ENCODE data around the gene NCOA4.
"Not testable (repeated sequence)": the region's sequence is repeated elsewhere in the genome, so short reads cannot be mapped to it uniquely, and the experiment has no call there.

The NCOA4 gene

GRCh38 chr10:46062723-46063428 is 32.5 kb upstream of the NCOA4 start:
- TF ChIP-seq CTCF (IDR thresholded peaks at IDR 0.05; ENCODE audit: control insufficient read depth, insufficient read depth, low read depth, low read length, missing control alignments) = no peak
- DNase-seq (ENCODE audit: low read depth) = no peak
- H3K4me3 ChIP-seq (ENCODE audit: control insufficient read depth, low read depth, low read length) = no peak overlapping the region

- no peak for TF ChIP-seq CTCF (IDR thresholded peaks at IDR 0.05; ENCODE audit: control insufficient read depth, insufficient read depth, low read depth, low read length, missing control alignments)
- DNase-seq (ENCODE audit: low read depth) = no peak
- no peak overlapping the region for H3K4me3 ChIP-seq (ENCODE audit: control insufficient read depth, low read depth, low read length)
These were observed 30.3 kb upstream of the NCOA4 start for GRCh38 chr10:46060706-46061105.

DNA sequence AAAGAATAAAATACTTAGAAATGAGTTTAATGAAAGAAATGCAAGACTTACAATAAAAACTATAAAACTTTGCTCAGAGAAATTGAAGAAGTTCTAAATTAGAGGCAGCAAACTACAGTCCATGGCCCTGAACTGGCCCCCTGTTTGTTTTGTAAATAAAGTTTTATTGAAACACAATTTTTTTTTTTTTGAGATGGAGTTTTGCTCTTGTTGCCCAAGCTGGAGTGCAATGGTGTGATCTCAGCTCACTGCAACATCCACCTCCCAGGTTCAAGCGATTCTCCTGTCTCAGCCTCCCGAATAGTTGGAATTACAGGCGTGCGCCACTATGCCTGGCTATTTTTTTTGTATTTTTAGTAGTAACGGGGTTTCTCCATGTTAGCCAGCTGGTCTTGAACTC is 27.5 kb upstream of the NCOA4 start:
- not testable (repeated sequence) for DNase-seq (ENCODE audit: low read depth)

DNA sequence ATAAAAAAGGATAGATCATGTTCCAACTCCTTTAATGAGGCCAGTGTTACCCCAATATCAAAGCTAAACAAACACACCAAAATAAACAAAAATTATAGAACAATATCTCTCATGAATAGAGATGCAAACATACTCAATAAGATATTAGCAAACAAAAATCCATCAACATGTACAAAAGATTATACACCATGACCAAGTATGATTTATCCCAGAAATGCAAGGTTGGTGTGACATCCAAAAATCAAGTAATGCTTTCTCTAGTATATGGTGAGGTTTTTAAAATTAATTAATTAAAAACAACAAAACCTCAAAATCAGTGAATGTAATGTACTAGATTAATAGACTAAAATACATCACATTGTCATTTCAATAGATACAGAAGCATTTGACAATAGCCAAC is 26.6 kb upstream of the NCOA4 start:
- no peak for TF ChIP-seq CTCF (IDR thresholded peaks at IDR 0.05; ENCODE audit: control insufficient read depth, insufficient read depth, low read depth, low read length, missing control alignments)

More for the DNA sequence above, 27.5 kb upstream of the NCOA4 start:
- H3K4me3 ChIP-seq (ENCODE audit: control insufficient read depth, low read depth, low read length) = not testable (repeated sequence)

DNA sequence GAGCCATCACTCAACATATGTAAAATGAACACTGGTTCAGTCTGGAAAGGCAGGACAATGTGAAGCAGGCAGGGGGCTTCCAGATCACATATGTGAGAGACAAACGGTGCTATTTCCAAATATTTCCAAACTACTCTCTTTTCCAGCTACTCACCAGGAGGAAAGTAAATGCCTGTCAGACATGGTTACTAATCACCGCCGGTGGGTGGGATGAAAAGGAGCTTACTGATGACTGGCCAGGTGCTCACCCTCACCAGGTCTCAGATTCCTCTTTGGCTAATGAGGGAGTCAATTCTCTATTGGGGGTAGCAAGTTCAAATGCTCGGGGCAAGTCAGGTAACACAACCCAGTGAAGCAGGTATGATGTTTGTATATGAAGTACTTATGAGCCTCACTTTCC is 25.3 kb upstream of the NCOA4 start:
- no peak for DNase-seq (ENCODE audit: low read depth)
- no peak overlapping the region for H3K4me3 ChIP-seq (ENCODE audit: control insufficient read depth, low read depth, low read length)
- TF ChIP-seq CTCF (IDR thresholded peaks at IDR 0.05; ENCODE audit: control insufficient read depth, insufficient read depth, low read depth, low read length, missing control alignments) = no peak

More for the DNA sequence above, 26.6 kb upstream of the NCOA4 start:
- H3K4me3 ChIP-seq (ENCODE audit: control insufficient read depth, low read depth, low read length) = no peak overlapping the region
- DNase-seq (ENCODE audit: low read depth) = no peak

GRCh38 chr10:46053534-46054434 is 23.4 kb upstream of the NCOA4 start:
- DNase-seq (ENCODE audit: low read depth) = no peak
- TF ChIP-seq CTCF (IDR thresholded peaks at IDR 0.05; ENCODE audit: control insufficient read depth, insufficient read depth, low read depth, low read length, missing control alignments) = no peak
- H3K4me3 ChIP-seq (ENCODE audit: control insufficient read depth, low read depth, low read length) = no peak overlapping the region

DNA sequence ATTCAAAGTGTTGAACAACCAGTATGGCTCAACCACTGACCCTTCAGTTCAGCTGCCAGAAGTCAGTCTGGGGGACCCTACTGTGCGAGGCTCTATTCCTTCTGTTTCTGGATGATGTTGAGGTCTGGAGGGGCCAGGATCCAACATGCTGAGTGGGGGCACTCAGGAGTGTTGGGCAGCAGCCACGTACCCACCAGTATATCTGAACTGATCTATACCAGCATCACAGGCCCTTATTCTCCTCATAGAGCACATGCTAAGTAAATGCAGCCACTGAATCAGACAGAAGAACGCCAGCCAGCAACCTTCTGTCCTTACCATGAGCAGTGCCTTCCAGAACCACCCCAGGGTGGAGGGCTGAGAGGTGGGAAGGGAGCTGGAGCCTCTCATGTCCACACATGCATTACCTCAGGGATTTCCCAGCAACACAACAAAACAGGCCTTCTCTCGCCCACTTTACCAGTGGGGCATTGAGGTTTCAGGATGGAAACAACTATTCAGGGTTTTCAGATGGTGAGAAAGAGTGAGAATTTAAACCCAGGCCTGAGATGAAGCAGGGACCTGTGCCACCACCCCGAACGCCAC is 22.5 kb upstream of the NCOA4 start:
- DNase-seq (ENCODE audit: low read depth) = no peak
- no peak for TF ChIP-seq CTCF (IDR thresholded peaks at IDR 0.05; ENCODE audit: control insufficient read depth, insufficient read depth, low read depth, low read length, missing control alignments)
- H3K4me3 ChIP-seq (ENCODE audit: control insufficient read depth, low read depth, low read length) = no peak overlapping the region

Data from AG09309 (cell line).